GM19025 (cell line): Measurements from ENCODE around the gene CACNA1B.
"Not testable (repeated sequence)": the region's sequence is repeated elsewhere in the genome, so short reads cannot be mapped to it uniquely, and the experiment has no call there.

Experiments
- ATAC-seq: cut with Tn5 transposase; IDR thresholded peaks from one replicate; pipeline ENCODE4 v1.9.1; 2021; ENCODE audit warnings: mild to moderate bottlenecking, low read depth, moderate library complexity; ENCODE audit not compliant: unreplicated experiment

CACNA1B gene

DNA sequence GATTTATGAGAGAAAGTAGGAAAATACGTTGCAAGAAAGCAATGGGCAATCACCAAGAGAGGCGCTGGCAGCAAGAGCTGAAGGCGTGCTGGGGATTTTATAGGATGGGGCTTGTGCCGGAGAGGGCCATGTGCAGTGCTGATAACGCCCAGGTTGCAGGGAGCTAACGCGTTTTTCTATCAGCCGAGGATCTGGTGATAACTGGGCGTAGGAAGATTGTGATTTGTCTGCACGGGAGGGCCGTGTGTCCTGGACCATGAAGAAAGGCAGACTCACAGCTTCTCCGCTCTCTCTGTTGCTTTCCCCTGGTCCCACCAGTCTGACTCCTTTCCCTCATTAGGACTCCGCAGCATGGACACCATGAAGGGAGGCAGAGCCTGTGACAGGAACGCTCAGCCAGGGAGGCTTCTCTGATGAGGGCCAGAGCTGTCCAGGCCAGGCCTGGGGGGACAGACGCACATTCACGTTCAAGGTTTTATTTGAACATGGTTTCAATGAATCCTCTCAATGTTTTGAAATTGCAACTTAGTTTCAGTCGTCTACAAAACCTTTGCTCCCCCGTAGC lies 11.9 kb upstream of the CACNA1B start:
- ATAC-seq: no peak

DNA sequence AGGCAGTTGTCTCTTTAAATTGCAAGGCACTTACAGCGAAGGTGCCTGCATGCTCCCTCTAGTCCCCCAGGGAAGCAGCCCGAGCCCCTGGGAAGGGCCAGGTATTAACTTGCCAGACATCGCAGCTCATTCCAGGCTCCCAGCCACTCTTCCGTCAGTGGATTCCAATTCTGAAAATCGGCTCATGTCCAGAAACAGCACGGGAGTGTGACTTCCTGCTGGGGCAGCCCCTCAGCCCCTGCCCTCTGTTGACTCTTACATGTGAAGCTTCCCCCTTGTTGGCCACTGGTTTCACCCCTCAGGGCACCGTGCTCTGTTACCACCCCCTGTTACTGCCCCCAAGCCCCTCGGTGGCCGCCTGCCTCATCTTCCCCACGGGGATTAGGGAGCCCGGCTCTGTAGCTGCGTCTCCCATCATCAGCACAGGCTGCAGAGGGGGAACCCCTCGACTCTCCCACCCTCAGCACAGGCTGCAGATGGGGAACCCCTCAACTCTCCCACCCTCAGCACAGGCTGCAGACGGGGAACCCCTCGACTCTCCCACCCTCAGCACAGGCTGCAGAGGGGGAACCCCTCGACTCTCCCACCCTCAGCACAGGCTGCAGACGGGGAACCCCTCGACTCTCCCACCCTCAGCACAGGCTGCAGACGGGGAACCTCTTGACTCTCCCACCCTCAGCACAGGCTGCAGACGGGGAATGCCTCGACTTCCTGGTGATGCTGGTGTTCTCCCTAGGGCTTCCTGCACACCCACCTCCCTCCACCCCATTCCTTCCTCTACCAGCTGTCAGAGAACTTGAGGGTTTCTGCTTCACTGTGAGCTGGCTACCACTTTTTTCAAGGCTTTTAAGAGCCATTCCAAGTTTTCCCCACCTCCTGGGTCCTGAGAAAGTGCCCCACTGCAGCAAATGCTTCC lies 11.1 kb upstream of the CACNA1B start:
- no peak for ATAC-seq

- ATAC-seq: no peak
These were observed 7.2 kb upstream of the CACNA1B start for GRCh38 chr9:137870432-137870831.

DNA sequence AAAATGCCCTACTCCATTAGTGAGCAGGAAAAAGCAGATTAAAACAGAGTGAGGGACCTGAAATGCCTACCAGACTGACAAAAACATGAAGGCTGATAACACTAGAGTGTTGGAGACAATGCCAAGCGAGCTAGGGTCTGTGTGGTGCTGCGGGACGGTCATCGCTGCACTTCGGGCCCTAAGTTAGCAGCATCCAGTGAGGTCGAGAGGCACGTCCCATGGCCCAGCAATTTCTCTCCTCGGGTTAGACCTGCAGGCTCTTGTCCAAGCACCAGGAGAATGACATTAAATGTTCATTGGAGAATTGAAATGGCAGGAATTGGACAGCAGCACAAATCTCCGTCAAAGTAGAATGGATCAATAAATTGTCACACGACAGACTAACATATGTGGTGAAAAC lies 5.3 kb upstream of the CACNA1B start:
- no peak for ATAC-seq

DNA sequence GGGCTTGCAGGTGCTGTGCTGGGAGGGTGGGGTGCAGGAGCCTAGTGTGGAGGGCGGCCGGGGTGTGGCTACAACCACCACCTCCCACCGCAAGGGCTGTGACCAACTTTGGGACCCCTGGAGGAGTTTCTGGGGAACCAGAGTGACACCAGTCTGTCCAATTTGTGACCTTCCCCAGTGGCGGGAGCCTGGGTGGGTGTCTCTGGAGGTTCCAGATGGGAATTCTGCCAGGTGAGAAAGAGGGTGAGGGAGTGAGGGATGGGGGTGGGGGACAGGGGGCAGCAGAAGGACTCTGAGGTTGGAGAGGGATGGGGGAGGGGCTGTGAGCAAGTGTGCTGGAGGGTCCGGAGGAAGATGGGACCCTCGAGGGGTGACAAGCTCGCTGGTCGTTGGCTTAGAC lies 4.2 kb upstream of the CACNA1B start:
- no peak for ATAC-seq

GRCh38 chr9:137873858-137874362 lies 3.7 kb upstream of the CACNA1B start:
- ATAC-seq: no peak

- ATAC-seq: no peak
These were observed 2.2 kb upstream of the CACNA1B start for GRCh38 chr9:137875354-137875753.

DNA sequence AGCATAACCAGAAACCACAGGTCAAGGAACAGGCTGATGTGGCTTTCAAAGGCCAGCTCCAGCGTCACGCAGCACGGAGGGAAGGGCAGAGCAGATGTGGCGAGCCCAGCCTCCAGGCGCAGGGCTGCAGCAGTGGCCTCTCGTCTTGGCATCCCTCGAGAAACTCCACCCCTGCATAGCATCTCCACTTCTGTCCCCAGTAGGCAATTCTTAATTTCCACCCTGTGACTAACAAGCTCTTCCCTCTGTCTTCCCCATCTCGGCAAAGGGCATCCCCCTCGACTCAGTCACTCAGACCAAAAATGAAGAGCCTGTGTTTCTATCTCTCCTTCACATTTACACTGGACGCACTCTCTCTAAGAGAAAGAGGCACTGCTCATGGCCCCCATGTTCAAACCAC lies 1.7 kb upstream of the CACNA1B start:
- no peak for ATAC-seq

DNA sequence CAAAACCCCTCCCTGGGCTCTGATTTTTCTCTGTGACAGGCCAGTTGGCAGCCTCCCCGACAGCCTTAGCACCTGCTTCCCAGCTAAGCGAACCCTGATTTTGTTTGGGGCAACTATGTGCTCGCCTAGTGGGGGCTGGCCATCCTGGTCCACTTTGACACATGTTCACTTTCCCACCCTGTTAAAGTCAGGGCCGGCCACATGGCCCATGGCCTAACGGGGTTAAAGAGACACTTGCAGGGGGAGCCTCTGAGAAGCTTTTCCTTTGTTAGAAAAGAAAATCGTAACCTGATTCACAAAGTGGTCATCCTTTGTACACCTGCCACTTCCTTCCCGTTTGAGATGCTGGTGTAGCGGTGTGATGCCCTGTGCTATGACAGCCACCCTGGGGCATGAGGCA lies 1.3 kb upstream of the CACNA1B start:
- no peak for ATAC-seq

DNA sequence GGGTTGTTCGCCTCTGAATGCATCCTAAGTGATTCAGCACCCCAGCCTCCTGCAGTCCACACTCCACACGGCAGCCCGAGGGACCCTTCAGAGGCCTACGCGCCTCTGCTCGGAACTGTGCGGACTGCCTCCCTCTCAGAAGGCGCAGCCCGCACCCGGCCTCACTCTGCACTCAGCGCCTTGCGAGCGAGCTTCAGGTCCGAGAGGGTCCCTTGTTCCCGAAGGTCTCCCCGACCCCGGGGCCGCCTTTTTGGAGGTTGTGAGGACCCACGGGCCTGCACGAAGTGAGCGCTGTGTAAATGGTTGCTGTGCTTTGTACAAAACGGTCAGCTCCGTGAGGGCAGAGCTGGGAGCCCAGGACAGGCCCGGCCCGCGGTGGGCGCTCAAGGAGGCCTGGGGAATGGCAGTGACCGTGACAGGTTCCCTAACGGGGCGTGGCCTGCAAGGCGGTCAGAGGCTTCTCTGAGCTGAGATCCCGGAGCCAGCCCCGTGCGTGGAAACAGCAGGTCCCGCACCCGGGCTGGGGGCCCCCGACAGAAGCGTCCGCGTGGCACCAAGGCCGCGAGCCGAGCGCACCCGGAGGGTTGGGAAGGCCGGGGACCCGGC lies 698 bp upstream of the CACNA1B start:
- ATAC-seq: no peak

DNA sequence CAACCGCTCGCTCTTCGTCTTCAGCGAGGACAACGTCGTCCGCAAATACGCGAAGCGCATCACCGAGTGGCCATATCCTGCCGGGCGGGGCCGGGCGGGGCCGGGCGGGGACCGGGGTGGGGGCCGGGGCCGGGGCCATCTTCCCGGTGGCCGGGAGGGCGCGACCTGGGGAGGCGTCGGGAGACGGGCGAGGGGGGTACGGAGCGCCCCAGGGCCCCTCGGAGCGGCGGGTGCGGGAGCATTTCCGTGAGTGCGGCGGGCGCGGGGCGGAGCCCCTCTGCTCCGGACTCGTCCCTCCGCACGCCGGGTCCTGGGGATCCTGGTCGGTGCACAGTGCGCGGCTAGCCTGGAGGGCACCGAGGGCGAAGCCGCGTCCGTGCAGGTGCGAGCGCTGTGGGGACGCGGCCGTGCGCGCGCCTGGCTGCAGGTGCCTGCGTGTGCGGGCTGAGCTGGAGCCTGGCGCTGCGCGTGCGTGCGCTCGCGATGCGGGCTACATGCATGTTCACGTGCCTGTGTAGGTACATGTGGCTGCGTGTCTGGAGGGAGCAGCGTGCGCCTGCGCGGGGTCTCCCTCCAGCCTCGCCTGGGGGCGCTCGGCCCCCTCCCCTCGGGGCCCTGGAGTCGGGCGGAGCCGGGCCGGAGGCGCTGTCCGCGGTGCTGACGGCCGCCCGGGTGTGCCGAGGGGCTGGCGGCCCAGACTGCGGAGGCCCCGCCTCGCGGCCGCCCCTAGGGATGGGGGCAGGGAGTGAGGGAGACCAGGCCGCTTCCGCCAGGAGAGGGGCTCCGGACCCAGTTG lies 762 bp downstream of the CACNA1B start:
- ATAC-seq: no peak

GRCh38 chr9:137879052-137879451 lies 1.5 kb downstream of the CACNA1B start:
- no peak for ATAC-seq

- ATAC-seq: no peak
These were observed 2.1 kb downstream of the CACNA1B start for GRCh38 chr9:137879566-137880150.

GRCh38 chr9:137880160-137880975 lies 2.8 kb downstream of the CACNA1B start:
- ATAC-seq: no peak

DNA sequence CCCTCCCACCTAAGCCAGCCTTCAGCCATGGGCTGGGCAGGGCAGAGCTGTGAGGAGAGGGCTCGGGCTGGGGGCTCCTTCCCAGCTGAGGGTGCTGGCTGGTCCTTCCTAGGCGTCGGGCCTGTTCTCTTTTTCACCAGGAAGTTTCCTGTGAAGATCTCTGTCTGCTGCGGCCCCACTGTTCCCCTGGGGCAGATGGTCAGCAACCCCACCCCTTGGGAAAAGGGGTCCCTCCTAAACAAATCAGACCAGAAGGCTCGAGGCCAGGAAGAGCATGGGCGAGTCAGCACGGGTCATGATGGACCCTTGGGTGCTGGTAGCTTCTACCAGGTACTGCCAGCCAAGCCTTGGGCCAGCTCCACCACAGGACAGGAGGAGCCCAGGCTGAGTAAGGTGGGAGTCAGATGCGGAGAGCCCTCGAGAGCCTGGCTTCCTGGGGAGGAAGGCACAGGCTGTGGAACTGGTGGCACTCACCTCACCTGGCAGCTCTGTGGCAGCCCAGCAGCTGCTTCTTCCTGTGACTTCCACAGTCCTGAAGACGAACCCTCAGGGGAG lies 3.5 kb downstream of the CACNA1B start:
- no peak for ATAC-seq

GRCh38 chr9:137881591-137882505 lies 4.3 kb downstream of the CACNA1B start:
- ATAC-seq: no peak

GRCh38 chr9:137882506-137882821 lies 4.9 kb downstream of the CACNA1B start:
- no peak for ATAC-seq

- ATAC-seq: not testable (repeated sequence)
These were observed 6.4 kb downstream of the CACNA1B start for GRCh38 chr9:137883977-137884376.
